Smooth muscle cell (in vitro differentiated cells): ENCODE data around the gene FMN1. TPM values are rescaled to one million over a fixed set of nuclear protein-coding genes. Genes with fewer than 3 reads are reported as not detected.
"Not testable (repeated sequence)": the region's sequence is repeated elsewhere in the genome, so short reads cannot be mapped to it uniquely, and the experiment has no call there.

Source experiments
- DNase-seq: peaks from one replicate; lab custom pipeline; 2025; ENCODE audit not compliant: unreplicated experiment; lab: John Stamatoyannopoulos, UW
- H2AFZ ChIP-seq: fragments of 200-600 bp; sonication (generic); 2 replicates; pipeline ENCODE4 v1.6.0; 2016; ENCODE audit warnings: antibody characterized with exemption, low read depth, mild to moderate bottlenecking
- H3F3A ChIP-seq: fragments of 200-600 bp; sonication (generic); 2 replicates; pipeline ENCODE4 v1.6.0; 2017; ENCODE audit warnings: antibody characterized with exemption, low read depth
- H3K27ac ChIP-seq: fragments of 200-600 bp; sonication (generic); 2 replicates; pipeline ENCODE4 v1.5.1; 2016; ENCODE audit warnings: low read depth, mild to moderate bottlenecking
- H3K27me3 ChIP-seq: fragments of 200-600 bp; sonication (generic); 2 replicates; pipeline ENCODE4 v1.6.1; 2016; ENCODE audit warnings: low read depth, mild to moderate bottlenecking
- H3K36me3 ChIP-seq: fragments of 200-600 bp; sonication (generic); 2 replicates; pipeline ENCODE4 v1.5.1; 2016; ENCODE audit warnings: low read depth
- H3K4me1 ChIP-seq: fragments of 200-600 bp; sonication (generic); 2 replicates; pipeline ENCODE4 v1.5.1; 2016; ENCODE audit warnings: low read depth
- H3K4me2 ChIP-seq: fragments of 200-600 bp; sonication (generic); 2 replicates; pipeline ENCODE4 v1.6.0; 2016; ENCODE audit warnings: mild to moderate bottlenecking
- H3K4me3 ChIP-seq: fragments of 200-600 bp; sonication (generic); 2 replicates; pipeline ENCODE4 v1.5.1; 2016; ENCODE audit warnings: mild to moderate bottlenecking
- H3K79me2 ChIP-seq: fragments of 200-600 bp; sonication (generic); 2 replicates; pipeline ENCODE4 v1.6.0; 2016; ENCODE audit warnings: low read depth, mild to moderate bottlenecking
- H3K9ac ChIP-seq: fragments of 200-600 bp; sonication (generic); 2 replicates; pipeline ENCODE4 v1.6.0; 2016; ENCODE audit warnings: low read depth
- H3K9me3 ChIP-seq: fragments of 200-600 bp; sonication (generic); replicated peaks from 2 replicates; pipeline ENCODE4 v1.5.1; 2016; ENCODE audit warnings: low read depth
- H4K20me1 ChIP-seq: fragments of 200-600 bp; sonication (generic); 2 replicates; pipeline ENCODE4 v1.6.0; 2016; ENCODE audit warnings: low read depth
- CTCF ChIP-seq: fragments of 200-600 bp; sonication (generic); IDR thresholded peaks from 2 replicates; pipeline ENCODE4 v1.5.1; 2017; ENCODE audit warnings: borderline replicate concordance, mild to moderate bottlenecking, antibody characterized with exemption; ENCODE audit not compliant: insufficient read depth, poor library complexity, severe bottlenecking
- WGBS: methylation state at CpG from one replicate; pipeline ENCODE4 v1.1.7; 2016; ENCODE audit warnings: low lambda C conversion rate; 5-methylcytosine and 5-hydroxymethylcytosine counted together
- polyA plus RNA-seq: library from polyadenylated mRNA; unstranded; fragments of >200 nt; fragmentation: Nextera tagmentation; extraction: Ambion mirVana; gene quantifications from 2 replicates; pipeline ENCODE4 v1.2.1, GENCODE V29; 2016
- total RNA-seq: library from RNA; depleted of rRNA; stranded (reverse); fragments of >200 nt; gene quantifications from 2 replicates; pipeline ENCODE4 v1.2.3, GENCODE V29; 2014

The FMN1 gene
- total and polyA plus RNA-seq, 2 experiments from 2014 or later = 0.08 to 4.0 TPM

- no peaks in the 10 kb centered on the region for H3K9me3 ChIP-seq
- peaks cover 29% of the 10 kb centered on the region for H3K27me3 ChIP-seq
- H3K4me2 ChIP-seq = no peak overlapping the region
- H3K9ac ChIP-seq = no peak overlapping the region
- no peaks in the 10 kb centered on the region for H4K20me1 ChIP-seq
- no peaks in the 10 kb centered on the region for H3K36me3 ChIP-seq
- H3F3A ChIP-seq = no peaks in the 10 kb centered on the region
- H2AFZ ChIP-seq = no peak overlapping the region
- DNase-seq = no peak
- no peak overlapping the region for H3K27ac ChIP-seq
- 88% methylated on average over 3 of the region's 3 CpGs for WGBS
- no peaks in the 10 kb centered on the region for H3K79me2 ChIP-seq
- H3K4me1 ChIP-seq = no peaks in the 10 kb centered on the region
- TF ChIP-seq CTCF = no peak
- no peak overlapping the region for H3K4me3 ChIP-seq
Measured at GRCh38 chr15:33074212-33074611, 120.3 kb downstream of the FMN1 start.

GRCh38 chr15:33071451-33071850, 123.1 kb downstream of the FMN1 start:
- Histone ChIP-seq H3K79me2 (no peaks in the 10 kb centered on the region), H3K9ac (no peak overlapping the region), H3F3A (no peaks in the 10 kb centered on the region), H4K20me1 (no peaks in the 10 kb centered on the region), H3K4me2 (no peak overlapping the region), H3K9me3 (no peaks in the 10 kb centered on the region), H3K36me3 (no peaks in the 10 kb centered on the region), H3K4me3 (no peak overlapping the region), H2AFZ (no peak overlapping the region), H3K27ac (no peak overlapping the region), H3K4me1 (peaks cover 14% of the 10 kb centered on the region), H3K27me3 (peaks cover 21% of the 10 kb centered on the region)
- TF ChIP-seq CTCF = no peak
- WGBS = 93% methylated on average over 3 of the region's 3 CpGs
- no peak for DNase-seq

GRCh38 chr15:33069903-33070302, 124.6 kb downstream of the FMN1 start:
- not testable (repeated sequence) for H3K9ac ChIP-seq, H3K36me3 ChIP-seq, H4K20me1 ChIP-seq, H3K4me3 ChIP-seq, H3F3A ChIP-seq, H3K79me2 ChIP-seq, H3K27ac ChIP-seq, DNase-seq, H2AFZ ChIP-seq, H3K9me3 ChIP-seq, H3K4me2 ChIP-seq
- WGBS = 88% methylated on average over 16 of the region's 16 CpGs
- H3K4me1 ChIP-seq = peaks cover 20% of the 10 kb centered on the region
- H3K27me3 ChIP-seq = peaks cover 12% of the 10 kb centered on the region

- Histone ChIP-seq H3K79me2 (no peaks in the 10 kb centered on the region), H3K27ac (no peak overlapping the region), H3K27me3 (peaks cover 12% of the 10 kb centered on the region), H3K36me3 (no peaks in the 10 kb centered on the region), H3K9ac (no peak overlapping the region), H3F3A (no peaks in the 10 kb centered on the region), H3K4me3 (no peak overlapping the region), H4K20me1 (no peaks in the 10 kb centered on the region), H3K9me3 (no peaks in the 10 kb centered on the region), H3K4me1 (peaks cover 21% of the 10 kb centered on the region), H3K4me2 (no peak overlapping the region), H2AFZ (no peak overlapping the region)
- no peak for TF ChIP-seq CTCF
- no peak for DNase-seq
Measured at GRCh38 chr15:33069161-33069560, 125.4 kb downstream of the FMN1 start.
